ENCODE data around the gene MAP2K3.

- TF ChIP-seq CTCF (IDR thresholded peaks at IDR 0.05; ENCODE audit: extremely low read depth in 1 of 2, insufficient read depth in 1 of 2, low read depth in 1 of 2, low read length in 2 of 2): no peak
- no peak for TF ChIP-seq POLR2A (IDR thresholded peaks at IDR 0.05; ENCODE audit: low read depth, low read length)
- no peak for TF ChIP-seq MYC (IDR thresholded peaks at IDR 0.05; ENCODE audit: low read depth, low read length)
Observed at GRCh38 chr17:21276264-21276588, 8.3 kb upstream of the MAP2K3 start.

Measured in endothelial cell of umbilical vein (primary cell).